Keratinocyte (primary cell): ENCODE data around the gene CACNA1C.

Experiments used
- EZH2 ChIP-seq: IDR thresholded peaks from one replicate; pipeline ENCODE4 v1.6.1; 2012; ENCODE audit warnings: inconsistent platforms, mild to moderate bottlenecking, low read length, moderate library complexity
- TF ChIP-seq, protein P1 (sequence below), 3 experiments: IDR thresholded peaks in 1 of 3; conservative IDR thresholded peaks in 1 of 3; optimal IDR thresholded peaks in 1 of 3; 2 replicates in 2 of 3; 3 replicates in 1 of 3; pipeline versions ENCODE3 to v1.5.1; 2011; ENCODE audit warnings: low read length in 3 of 3, mild to moderate bottlenecking in 3 of 3, moderate library complexity in 2 of 3, control low read depth in 1 of 3, inconsistent platforms in 1 of 3; ENCODE audit not compliant: insufficient read depth in 2 of 3; ENCODE audit errors: extremely low read depth in 1 of 3

DNA sequence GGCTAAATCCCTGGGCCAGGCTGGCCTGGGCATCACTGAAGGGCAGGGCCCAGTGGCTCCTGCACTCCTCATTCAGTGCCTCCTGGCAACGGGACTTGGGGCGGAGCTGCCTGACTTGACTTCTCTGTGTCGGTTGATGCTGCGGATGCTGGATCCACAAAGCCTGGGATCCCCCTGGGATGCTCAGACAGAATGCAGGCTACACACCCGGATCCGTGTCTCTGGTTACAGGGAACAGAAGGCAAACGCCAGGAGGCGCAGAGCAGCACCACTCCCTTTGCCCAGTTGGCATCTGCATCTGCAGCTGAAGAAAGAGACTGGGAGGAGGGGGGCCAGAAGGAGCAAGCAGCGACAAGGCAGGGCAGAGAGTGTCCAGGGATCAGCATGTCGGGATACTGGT is 587.5 kb downstream of the CACNA1C start:
- TF ChIP-seq, protein P1, sequence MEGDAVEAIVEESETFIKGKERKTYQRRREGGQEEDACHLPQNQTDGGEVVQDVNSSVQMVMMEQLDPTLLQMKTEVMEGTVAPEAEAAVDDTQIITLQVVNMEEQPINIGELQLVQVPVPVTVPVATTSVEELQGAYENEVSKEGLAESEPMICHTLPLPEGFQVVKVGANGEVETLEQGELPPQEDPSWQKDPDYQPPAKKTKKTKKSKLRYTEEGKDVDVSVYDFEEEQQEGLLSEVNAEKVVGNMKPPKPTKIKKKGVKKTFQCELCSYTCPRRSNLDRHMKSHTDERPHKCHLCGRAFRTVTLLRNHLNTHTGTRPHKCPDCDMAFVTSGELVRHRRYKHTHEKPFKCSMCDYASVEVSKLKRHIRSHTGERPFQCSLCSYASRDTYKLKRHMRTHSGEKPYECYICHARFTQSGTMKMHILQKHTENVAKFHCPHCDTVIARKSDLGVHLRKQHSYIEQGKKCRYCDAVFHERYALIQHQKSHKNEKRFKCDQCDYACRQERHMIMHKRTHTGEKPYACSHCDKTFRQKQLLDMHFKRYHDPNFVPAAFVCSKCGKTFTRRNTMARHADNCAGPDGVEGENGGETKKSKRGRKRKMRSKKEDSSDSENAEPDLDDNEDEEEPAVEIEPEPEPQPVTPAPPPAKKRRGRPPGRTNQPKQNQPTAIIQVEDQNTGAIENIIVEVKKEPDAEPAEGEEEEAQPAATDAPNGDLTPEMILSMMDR (optimal IDR thresholded peaks at IDR 0.05 in 1 of 3, IDR thresholded peaks at IDR 0.05 in 1 of 3, conservative IDR thresholded peaks at IDR 0.05 in 1 of 3; ENCODE audit: extremely low read depth in 1 of 3, insufficient read depth in 2 of 3, low read length in 3 of 3) = peak in 2 of 3 experiments; percentile 38 to 40
- no peak for TF ChIP-seq EZH2
